Measurements from ENCODE around the gene SATB2. TPM values are rescaled to one million over a fixed set of nuclear protein-coding genes. Genes with fewer than 3 reads are reported as not detected.
A peak's percentile ranks its signal among the peaks of the same experiment; 100 is the strongest.

SATB2 gene
- total and polyA plus RNA-seq, 12 donors: 3.4 to 18.3 (median 10.1) TPM

GRCh38 chr2:199499005-199499404, 41.3 kb upstream of the SATB2 start:
- no peak overlapping the region for H3K4me3 ChIP-seq
- no peaks in the 10 kb centered on the region for H3K4me1 ChIP-seq (replicated peaks in 1 of 2)
- H3K27me3 ChIP-seq: no peaks in the 10 kb centered on the region
- DNase-seq: no peak
- intact Hi-C loops (cut with DNase I): no loop called here
- H3K27ac ChIP-seq: no peak overlapping the region
- no peaks in the 10 kb centered on the region for H3K36me3 ChIP-seq (replicated peaks in 1 of 2)
- H3K9me3 ChIP-seq (replicated peaks in 1 of 3): no peaks in the 10 kb centered on the region
- TF ChIP-seq CTCF (IDR thresholded peaks at IDR 0.05) (no peak), POLR2A (IDR thresholded peaks at IDR 0.05) (no peak)
- 76 to 87% (median 80%) methylated on average over 3 of the region's 3 CpGs for WGBS, 4 donors

GRCh38 chr2:199495147-199495546, 37.4 kb upstream of the SATB2 start:
- no peaks in the 10 kb centered on the region for H3K4me1 ChIP-seq (replicated peaks in 1 of 2)
- H3K9me3 ChIP-seq (replicated peaks in 1 of 3): no peaks in the 10 kb centered on the region
- TF ChIP-seq CTCF (IDR thresholded peaks at IDR 0.05) (no peak), POLR2A (IDR thresholded peaks at IDR 0.05) (no peak)
- no peak overlapping the region for H3K27ac ChIP-seq
- WGBS, 4 donors: 56 to 66% (median 64%) methylated on average over 4 of the region's 4 CpGs
- DNase-seq: no peak
- no peak overlapping the region for H3K4me3 ChIP-seq
- H3K36me3 ChIP-seq (replicated peaks in 1 of 2): no peaks in the 10 kb centered on the region
- intact Hi-C loops (cut with DNase I): no loop called here
- no peaks in the 10 kb centered on the region for H3K27me3 ChIP-seq

- no peak for TF ChIP-seq POLR2A (IDR thresholded peaks at IDR 0.05)
- TF ChIP-seq CTCF (IDR thresholded peaks at IDR 0.05): no peak
- Histone ChIP-seq H3K27me3 (no peaks in the 10 kb centered on the region), H3K4me1 (replicated peaks in 1 of 2) (no peaks in the 10 kb centered on the region), H3K4me3 (no peak overlapping the region), H3K27ac (no peak overlapping the region), H3K9me3 (replicated peaks in 1 of 3) (no peaks in the 10 kb centered on the region), H3K36me3 (replicated peaks in 1 of 2) (no peaks in the 10 kb centered on the region)
- intact Hi-C loops (cut with DNase I): no loop called here
- WGBS, 4 donors: 72 to 79% (median 75%) methylated on average over 5 of the region's 5 CpGs
- DNase-seq: no peak
Measured at GRCh38 chr2:199490049-199490448, 32.3 kb upstream of the SATB2 start.

- no peaks in the 10 kb centered on the region for H3K9me3 ChIP-seq (replicated peaks in 1 of 3)
- no peak overlapping the region for H3K27ac ChIP-seq
- H3K27me3 ChIP-seq: peaks cover 5% of the 10 kb centered on the region
- WGBS, 4 donors: 31 to 46% (median 42%) methylated on average over 6 of the region's 6 CpGs
- intact Hi-C loops (cut with DNase I): loop anchor here (10.0 kb wide), 3 partner anchors 834 to 1184 kb away; no protein-coding TSS in a partner anchor
- TF ChIP-seq CTCF (IDR thresholded peaks at IDR 0.05) (peak; percentile 44 to 74 (median 56)), POLR2A (IDR thresholded peaks at IDR 0.05) (no peak)
- no peaks in the 10 kb centered on the region for H3K36me3 ChIP-seq (replicated peaks in 1 of 2)
- DNase-seq: peak; percentile 47 to 76 (median 71)
- H3K4me3 ChIP-seq: no peak overlapping the region
- no peaks in the 10 kb centered on the region for H3K4me1 ChIP-seq (replicated peaks in 1 of 2)
Measured at GRCh38 chr2:199488772-199489400, 31.1 kb upstream of the SATB2 start.
